Lower lobe of right lung (tissue), 2 donors: ENCODE data around the gene SLF2. TPM values are rescaled to one million over a fixed set of nuclear protein-coding genes. Genes with fewer than 3 reads are reported as not detected.

Experiments used
- ATAC-seq, 2 donors: fragments of 200-7000 bp; cut with Tn5 transposase; one replicate each; pipeline ENCODE4 v1.9.1; 2020 to 2022; ENCODE audit warnings: mild to moderate bottlenecking in 2 of 2, moderate library complexity in 2 of 2
- DNase-seq: peaks from one replicate; pipeline ENCODE4 v3.0.0-alpha.2; 2020
- H3K27ac ChIP-seq: fragments of 200-600 bp; one replicate; pipeline ENCODE4 v1.8.0; 2022
- H3K27me3 ChIP-seq: fragments of 200-600 bp; one replicate; pipeline ENCODE4 v1.8.0; 2022; ENCODE audit warnings: low read depth
- H3K36me3 ChIP-seq: fragments of 200-600 bp; one replicate; pipeline ENCODE4 v1.8.0; 2022; ENCODE audit warnings: mild to moderate bottlenecking
- H3K4me1 ChIP-seq: fragments of 200-600 bp; one replicate; pipeline ENCODE4 v1.8.0; 2022
- H3K4me3 ChIP-seq: fragments of 200-600 bp; one replicate; pipeline ENCODE4 v1.8.0; 2022; ENCODE audit warnings: mild to moderate bottlenecking
- H3K9me3 ChIP-seq: fragments of 200-600 bp; one replicate; pipeline ENCODE4 v1.8.0; 2022
- intact Hi-C: fragments of 100-400 bp; cut with DNase I; formaldehyde crosslinking; loops from one replicate; pipeline ENCODE4 v1.11.0; 2022
- total RNA-seq: library from RNA; stranded (reverse); fragmentation: NEBNext Ultra II Directional; extraction: Animal tissue kit (Norgen Biotek cat#: 25700); gene quantifications from one replicate; pipeline ENCODE4 v1.2.1, GENCODE V29; 2021
- TF ChIP-seq, protein P1 (sequence below): fragments of 200-600 bp; IDR thresholded peaks from one replicate; pipeline ENCODE4 v1.8.0; 2022; ENCODE audit warnings: antibody characterized with exemption, mild to moderate bottlenecking
- donor health status: DM: no; HTN: yes; CAD: no; lungs with severe emphysema.

SLF2 gene
- total RNA-seq, 1 donor from 2014 or later = 34.4 TPM

DNA sequence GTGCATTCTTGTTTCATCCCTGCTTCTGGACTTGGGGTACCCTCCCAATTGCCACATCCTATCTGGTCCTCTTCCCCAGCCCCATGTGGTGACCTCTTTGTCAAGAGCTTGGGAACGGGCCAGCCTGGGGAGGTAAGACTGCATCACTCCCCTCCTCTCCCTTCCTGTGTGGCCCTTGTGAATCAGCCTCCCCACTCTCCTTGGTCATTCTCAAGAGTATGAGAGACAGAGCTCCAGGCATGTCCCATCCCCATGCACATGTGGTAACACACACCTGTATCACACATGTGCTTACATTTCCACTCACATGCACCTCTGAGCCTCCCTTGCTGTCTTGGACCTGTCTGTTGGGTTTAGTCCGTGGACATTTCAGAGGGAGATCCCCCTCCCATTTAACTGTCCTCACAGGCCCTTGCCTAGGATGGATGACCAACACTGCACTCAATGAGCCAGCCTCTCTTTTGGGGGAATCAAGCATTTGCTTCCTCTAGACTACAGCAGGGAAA lies 72.0 kb downstream of the SLF2 start:
- peak; percentile 24 for DNase-seq
- ATAC-seq = no peak
- H3K36me3 ChIP-seq = peaks cover 53% of the 10 kb centered on the region
- H3K4me3 ChIP-seq = no peak overlapping the region
- no peaks in the 10 kb centered on the region for H3K27me3 ChIP-seq
- TF ChIP-seq, protein P1, sequence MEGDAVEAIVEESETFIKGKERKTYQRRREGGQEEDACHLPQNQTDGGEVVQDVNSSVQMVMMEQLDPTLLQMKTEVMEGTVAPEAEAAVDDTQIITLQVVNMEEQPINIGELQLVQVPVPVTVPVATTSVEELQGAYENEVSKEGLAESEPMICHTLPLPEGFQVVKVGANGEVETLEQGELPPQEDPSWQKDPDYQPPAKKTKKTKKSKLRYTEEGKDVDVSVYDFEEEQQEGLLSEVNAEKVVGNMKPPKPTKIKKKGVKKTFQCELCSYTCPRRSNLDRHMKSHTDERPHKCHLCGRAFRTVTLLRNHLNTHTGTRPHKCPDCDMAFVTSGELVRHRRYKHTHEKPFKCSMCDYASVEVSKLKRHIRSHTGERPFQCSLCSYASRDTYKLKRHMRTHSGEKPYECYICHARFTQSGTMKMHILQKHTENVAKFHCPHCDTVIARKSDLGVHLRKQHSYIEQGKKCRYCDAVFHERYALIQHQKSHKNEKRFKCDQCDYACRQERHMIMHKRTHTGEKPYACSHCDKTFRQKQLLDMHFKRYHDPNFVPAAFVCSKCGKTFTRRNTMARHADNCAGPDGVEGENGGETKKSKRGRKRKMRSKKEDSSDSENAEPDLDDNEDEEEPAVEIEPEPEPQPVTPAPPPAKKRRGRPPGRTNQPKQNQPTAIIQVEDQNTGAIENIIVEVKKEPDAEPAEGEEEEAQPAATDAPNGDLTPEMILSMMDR = no peak
- intact Hi-C loops = no loop called here
- no peak overlapping the region for H3K27ac ChIP-seq
- peaks cover 30% of the 10 kb centered on the region for H3K4me1 ChIP-seq
- H3K9me3 ChIP-seq = no peaks in the 10 kb centered on the region

DNA sequence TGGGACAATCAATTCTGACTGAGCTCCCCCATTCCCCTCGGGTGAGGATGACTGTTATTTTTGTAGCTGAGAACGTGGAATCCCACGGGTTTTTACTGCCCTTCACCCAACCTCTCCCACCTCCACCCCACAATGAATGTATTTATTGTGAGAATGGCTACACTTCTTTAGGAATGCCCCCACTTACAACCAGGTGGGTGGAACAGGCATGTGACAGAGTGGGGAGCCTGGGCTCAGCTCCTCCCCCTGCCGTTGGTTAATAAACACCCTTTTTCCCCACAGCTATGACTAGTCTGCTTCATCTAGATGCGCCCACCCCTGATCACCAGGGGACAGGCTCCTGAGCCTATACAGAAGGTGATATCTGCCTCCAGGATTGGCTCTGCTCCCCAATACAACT lies 72.6 kb downstream of the SLF2 start:
- peaks cover 30% of the 10 kb centered on the region for H3K4me1 ChIP-seq
- no peaks in the 10 kb centered on the region for H3K27me3 ChIP-seq
- TF ChIP-seq, protein P1 = no peak
- H3K36me3 ChIP-seq = peaks cover 53% of the 10 kb centered on the region
- no peaks in the 10 kb centered on the region for H3K9me3 ChIP-seq
- no peak overlapping the region for H3K4me3 ChIP-seq
- no peak overlapping the region for H3K27ac ChIP-seq
- intact Hi-C loops = no loop called here
- ATAC-seq (no peak), DNase-seq (peak; percentile 11)

DNA sequence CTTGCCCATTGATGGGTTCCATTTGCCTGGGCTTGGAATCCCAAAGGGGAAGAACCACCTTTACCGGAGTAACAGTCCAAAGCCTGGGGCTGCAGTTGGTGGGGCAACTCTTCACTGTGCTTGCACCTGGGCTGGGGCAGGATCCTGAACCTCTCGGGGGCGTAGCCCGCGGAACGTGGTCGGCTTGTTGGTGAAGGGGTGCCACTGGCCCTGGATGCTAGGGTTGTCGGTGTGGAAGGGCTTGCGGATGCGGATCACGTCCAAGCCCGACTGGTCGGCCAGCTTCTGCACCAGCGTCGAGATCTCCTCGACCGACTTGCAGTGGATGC lies 73.8 kb downstream of the SLF2 start:
- H3K4me1 ChIP-seq = peaks cover 30% of the 10 kb centered on the region
- peak in 1 of 2 donors; percentile 12 for ATAC-seq
- no peak for DNase-seq
- H3K27me3 ChIP-seq = no peaks in the 10 kb centered on the region
- intact Hi-C loops = no loop called here
- peak overlapping the region; percentile 93 for H3K4me3 ChIP-seq
- H3K27ac ChIP-seq = peak overlapping the region; percentile 80
- H3K9me3 ChIP-seq = no peaks in the 10 kb centered on the region
- peaks cover 53% of the 10 kb centered on the region for H3K36me3 ChIP-seq
- TF ChIP-seq, protein P1 = no peak

DNA sequence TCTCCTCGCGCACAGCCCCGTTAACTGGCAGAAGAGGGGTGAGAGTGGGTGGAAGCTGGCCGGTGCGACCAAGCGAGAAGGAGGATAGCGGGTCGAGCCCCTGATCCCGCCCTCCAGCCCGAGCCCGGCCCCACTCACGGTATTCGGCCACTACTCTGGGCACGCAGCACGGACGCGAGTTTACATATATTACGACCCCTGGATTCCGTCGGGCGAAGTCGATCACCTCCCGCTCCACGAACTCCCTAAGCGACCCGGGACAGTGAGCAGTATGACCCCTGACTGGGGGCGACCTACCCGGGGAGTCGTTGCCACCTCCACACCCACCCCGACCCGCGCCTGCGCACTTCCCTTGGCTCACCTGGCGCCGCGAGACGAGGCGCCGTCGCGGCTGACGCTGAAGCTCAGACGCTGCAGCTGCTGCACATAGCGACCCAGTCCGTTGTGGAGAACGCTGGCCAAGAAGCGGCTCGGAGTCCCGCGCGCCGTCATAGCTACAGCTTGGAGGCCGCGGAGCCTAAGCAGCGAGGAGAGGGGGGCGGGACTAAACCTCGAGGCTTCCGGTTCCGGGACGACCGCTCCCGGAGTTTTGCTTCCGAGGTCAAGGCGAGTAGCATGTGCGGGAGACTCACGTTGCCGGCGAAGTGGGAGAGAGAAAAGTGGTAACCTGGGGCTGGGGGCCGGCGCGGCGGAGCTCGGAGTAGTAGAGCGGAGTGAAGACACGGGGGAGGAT lies 74.4 kb downstream of the SLF2 start, which contains the start of the genes MRPL43 and TWNK:
Gene MRPL43 (minus strand): TSS at position 546 of the 733 bp plus-strand sequence. CDS start 54 bp downstream, at position 492.
Gene TWNK (plus strand): TSS at position 592 of the 733 bp plus-strand sequence. CDS start 668 bp downstream, outside the sequence.
- peak within 1 kb of the TSS; percentile 80 for H3K27ac ChIP-seq
- no peaks in the 10 kb centered on the region for H3K27me3 ChIP-seq
- intact Hi-C loops = no loop called here
- H3K9me3 ChIP-seq = no peaks in the 10 kb centered on the region
- DNase-seq = peak; percentile 91
- H3K36me3 ChIP-seq = peaks cover 52% of the 10 kb centered on the region
- TF ChIP-seq, protein P1 = no peak
- peak; percentile 89 to 97 for ATAC-seq
- H3K4me3 ChIP-seq = peak within 1 kb of the TSS; percentile 93
- H3K4me1 ChIP-seq = peaks cover 30% of the 10 kb centered on the region

DNA sequence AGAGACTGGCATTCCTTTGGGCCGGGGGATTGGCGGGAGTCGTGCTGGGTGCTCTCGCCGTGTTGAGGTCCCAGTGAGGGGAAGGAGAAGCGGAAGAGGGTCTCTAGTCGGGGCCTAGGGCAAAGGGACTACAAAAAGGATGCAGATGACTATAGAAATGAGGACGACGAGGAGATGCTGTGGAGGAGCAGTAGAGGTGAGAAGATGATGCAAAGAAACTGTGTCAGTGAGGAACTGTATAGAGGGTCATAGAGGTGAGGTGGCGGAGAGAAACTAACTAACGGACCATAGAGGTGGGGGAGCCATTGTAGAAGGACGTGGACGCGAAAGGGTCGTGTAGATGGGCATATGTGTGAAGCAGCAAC lies 74.9 kb downstream of the SLF2 start:
- Histone ChIP-seq H3K27ac (peak overlapping the region; percentile 80), H3K36me3 (peaks cover 49% of the 10 kb centered on the region), H3K27me3 (no peaks in the 10 kb centered on the region), H3K4me1 (peaks cover 30% of the 10 kb centered on the region), H3K9me3 (no peaks in the 10 kb centered on the region), H3K4me3 (peak overlapping the region; percentile 93)
- DNase-seq (no peak), ATAC-seq (no peak)
- intact Hi-C loops = no loop called here
- TF ChIP-seq, protein P1 = no peak
